ENCODE results near the gene AMFR.

GRCh38 chr16:56324406-56324805 is 100.9 kb downstream of the AMFR start:
- TF ChIP-seq CTCF (conservative IDR thresholded peaks at IDR 0.05) (no peak), EZH2 (IDR thresholded peaks at IDR 0.05; ENCODE audit: low read depth) (no peak)
